H1 (cell line): ENCODE data around the gene HIPK2. TPM values are rescaled to one million over a fixed set of nuclear protein-coding genes. Genes with fewer than 3 reads are reported as not detected.

Source experiments
- CTCF ChIA-PET: fragments of 300-600 bp; sonication (Branson Sonifier 250); formaldehyde crosslinking; loops from one replicate; lab custom pipeline; 2021; ENCODE audit not compliant: partially characterized antibody; lab: Charles Lee
- POLR2A ChIA-PET: fragments of 300-600 bp; sonication (Branson Sonifier 250); formaldehyde crosslinking; loops from one replicate; lab custom pipeline; 2021; ENCODE audit warnings: inconsistent platforms; ENCODE audit not compliant: partially characterized antibody; lab: Charles Lee
- DNase-seq, 2 experiments: peaks; one replicate each; pipeline versions ENCODE4 v3.0.0 to v3.0.0-alpha.2; 2010 to 2022; ENCODE audit warnings: low spot score in 2 of 2, low read depth in 1 of 2, mixed read lengths in 1 of 2
- FAIRE-seq: peaks from 2 replicates; lab custom pipeline; 2011; peaks lifted over from hg19 to GRCh38; lab: Jason Lieb, UNC
- H2AFZ ChIP-seq: 2 replicates; pipeline ENCODE4 v1.8.1; 2012; ENCODE audit warnings: low read length, inconsistent platforms
- H2AK5ac ChIP-seq: 2 replicates; pipeline ENCODE4 v1.6.1; 2013; ENCODE audit warnings: low read depth, low read length
- H2BK120ac ChIP-seq: replicated peaks from 2 replicates; pipeline ENCODE3; 2013; ENCODE audit warnings: low read depth, low read length, inconsistent platforms
- H2BK12ac ChIP-seq: 2 replicates; pipeline ENCODE4 v1.6.1; 2013; ENCODE audit warnings: low read depth, low read length
- H2BK15ac ChIP-seq: 2 replicates; pipeline ENCODE4 v1.6.1; 2013; ENCODE audit warnings: low read length
- H2BK20ac ChIP-seq: 2 replicates; pipeline ENCODE4 v1.6.1; 2013; ENCODE audit warnings: low read length
- H2BK5ac ChIP-seq: 2 replicates; pipeline ENCODE4 v1.6.1; 2013; ENCODE audit warnings: low read depth, low read length
- H3K14ac ChIP-seq: 2 replicates; pipeline ENCODE4 v1.6.1; 2013; ENCODE audit warnings: inconsistent platforms; ENCODE audit not compliant: insufficient read length
- H3K18ac ChIP-seq: 2 replicates; pipeline ENCODE4 v1.6.1; 2013; ENCODE audit warnings: low read length; ENCODE audit errors: extremely low read depth
- H3K23ac ChIP-seq: 2 replicates; pipeline ENCODE4 v1.6.1; 2013; ENCODE audit warnings: inconsistent platforms; ENCODE audit not compliant: insufficient read length
- H3K23me2 ChIP-seq: 2 replicates; pipeline ENCODE4 v1.6.1; 2013; ENCODE audit warnings: low read depth, low read length
- H3K27ac ChIP-seq: 2 replicates; pipeline ENCODE4 v1.6.1; 2011; ENCODE audit warnings: low read depth, low read length, inconsistent platforms
- H3K27me3 ChIP-seq, 4 experiments: replicated peaks in 1 of 4; 1 replicate in 1 of 4; 2 replicates in 3 of 4; pipeline versions ENCODE4 v1.6.1 to v1.8.1; 2011 to 2013; ENCODE audit warnings: low read length in 3 of 4, mild to moderate bottlenecking in 3 of 4, inconsistent platforms in 2 of 4, mixed read lengths in 2 of 4, moderate library complexity in 1 of 4; ENCODE audit not compliant: control insufficient read depth in 3 of 4, insufficient read depth in 3 of 4; ENCODE audit errors: extremely low read depth in 1 of 4
- H3K36me3 ChIP-seq, 4 experiments: 2 replicates each; pipeline versions ENCODE4 v1.6.1 to v1.8.1; 2011 to 2013; ENCODE audit warnings: mild to moderate bottlenecking in 4 of 4, low read length in 3 of 4, moderate library complexity in 2 of 4, control low read depth in 1 of 4, inconsistent platforms in 1 of 4; ENCODE audit not compliant: insufficient read depth in 4 of 4, control insufficient read depth in 2 of 4
- H3K4ac ChIP-seq: replicated peaks from 2 replicates; pipeline ENCODE3; 2013; ENCODE audit warnings: low read length, low read depth, mixed read lengths, inconsistent platforms; ENCODE audit not compliant: insufficient read length
- H3K4me1 ChIP-seq, 4 experiments: replicated peaks in 1 of 4; 1 replicate in 1 of 4; 2 replicates in 3 of 4; pipeline versions ENCODE4 v1.6.1 to v1.8.1; 2011 to 2013; ENCODE audit warnings: low read length in 3 of 4, inconsistent platforms in 2 of 4, mixed read lengths in 1 of 4; ENCODE audit not compliant: insufficient read depth in 4 of 4, control insufficient read depth in 3 of 4
- H3K4me2 ChIP-seq, 2 experiments: 2 replicates each; pipeline versions ENCODE4 v1.6.1 to v1.8.1; 2011 to 2013; ENCODE audit warnings: low read depth in 2 of 2, low read length in 2 of 2, control low read depth in 1 of 2, inconsistent platforms in 1 of 2, mild to moderate bottlenecking in 1 of 2; ENCODE audit not compliant: insufficient read depth in 1 of 2
- H3K4me3 ChIP-seq, 4 experiments: fragments of 200-600, 300-600 bp in 1 of 4; sonication (generic), shearing (Covaris generic), sonication (Bioruptor Twin) in 1 of 4; 2 replicates each; pipeline versions ENCODE4 v1.5.1 to v1.8.1; 2011 to 2016; ENCODE audit warnings: low read length in 4 of 4, low read depth in 3 of 4, control low read depth in 2 of 4, inconsistent platforms in 2 of 4, mild to moderate bottlenecking in 2 of 4, mixed read lengths in 1 of 4, moderate library complexity in 1 of 4; ENCODE audit not compliant: insufficient read depth in 2 of 4; ENCODE audit errors: extremely low read depth in 1 of 4
- H3K56ac ChIP-seq: replicated peaks from 2 replicates; pipeline ENCODE3; 2013; ENCODE audit warnings: low read depth, mild to moderate bottlenecking, mixed read lengths, low read length, inconsistent platforms; ENCODE audit not compliant: insufficient read length
- H3K79me1 ChIP-seq: 2 replicates; pipeline ENCODE4 v1.6.1; 2013; ENCODE audit warnings: low read depth, low read length, control low read depth
- H3K79me2 ChIP-seq, 2 experiments: 2 replicates each; pipeline versions ENCODE4 v1.6.1 to v1.8.1; 2012 to 2013; ENCODE audit warnings: low read length in 2 of 2, mild to moderate bottlenecking in 2 of 2, inconsistent platforms in 1 of 2; ENCODE audit not compliant: insufficient read depth in 2 of 2, control insufficient read depth in 1 of 2
- H3K9ac ChIP-seq, 4 experiments: replicated peaks in 1 of 4; 1 replicate in 1 of 4; 2 replicates in 3 of 4; pipeline versions ENCODE4 v1.6.1 to v1.8.1; 2011 to 2013; ENCODE audit warnings: low read depth in 3 of 4, low read length in 3 of 4, control low read depth in 2 of 4, mild to moderate bottlenecking in 2 of 4, moderate library complexity in 2 of 4, inconsistent platforms in 1 of 4; ENCODE audit errors: extremely low read depth in 1 of 4
- H3K9me3 ChIP-seq, 2 experiments: 2 replicates each; pipeline versions ENCODE4 v1.6.1 to v1.8.1; 2012 to 2013; ENCODE audit warnings: mild to moderate bottlenecking in 2 of 2, moderate library complexity in 2 of 2, control low read depth in 1 of 2, inconsistent platforms in 1 of 2, low read depth in 1 of 2, low read length in 1 of 2, mixed read lengths in 1 of 2; ENCODE audit not compliant: insufficient read depth in 2 of 2
- H4K20me1 ChIP-seq, 2 experiments: replicated peaks in 1 of 2; 2 replicates each; pipeline versions ENCODE3 to v1.8.1; 2011 to 2013; ENCODE audit warnings: inconsistent platforms in 2 of 2, low read length in 2 of 2, mild to moderate bottlenecking in 1 of 2; ENCODE audit not compliant: insufficient read depth in 2 of 2, control insufficient read depth in 1 of 2
- H4K5ac ChIP-seq: 2 replicates; pipeline ENCODE4 v1.6.1; 2013; ENCODE audit warnings: low read length, low read depth, mixed read lengths, inconsistent platforms; ENCODE audit not compliant: insufficient read length
- H4K8ac ChIP-seq: 2 replicates; pipeline ENCODE4 v1.8.0; 2013; ENCODE audit warnings: mild to moderate bottlenecking, moderate library complexity, low read length, inconsistent platforms; ENCODE audit not compliant: insufficient read depth; ENCODE audit errors: extremely low read depth
- H4K91ac ChIP-seq: replicated peaks from 2 replicates; pipeline ENCODE3; 2013; ENCODE audit warnings: low read length, mixed read lengths, inconsistent platforms; ENCODE audit not compliant: insufficient read length
- ATF3 ChIP-seq: IDR thresholded peaks from 2 replicates; pipeline ENCODE4 v1.6.1; 2011; ENCODE audit warnings: low read depth, mild to moderate bottlenecking, low read length; ENCODE audit not compliant: insufficient read depth
- CEBPB ChIP-seq: IDR thresholded peaks from 2 replicates; pipeline ENCODE4 v1.6.1; 2012; ENCODE audit warnings: low read depth, low read length
- CHD2 ChIP-seq: IDR thresholded peaks from 2 replicates; pipeline ENCODE4 v1.6.1; 2012; ENCODE audit warnings: low read length, improper control_type of control experiment
- CREB1 ChIP-seq: IDR thresholded peaks from 2 replicates; pipeline ENCODE4 v1.6.1; 2012; ENCODE audit warnings: inconsistent platforms
- JUN ChIP-seq: IDR thresholded peaks from 2 replicates; pipeline ENCODE4 v1.6.1; 2011; ENCODE audit warnings: low read depth, mild to moderate bottlenecking, improper control_type of control experiment, low read length
- JUND ChIP-seq: IDR thresholded peaks from 2 replicates; pipeline ENCODE4 v1.6.1; 2011; ENCODE audit warnings: mild to moderate bottlenecking, improper control_type of control experiment, low read length
- PHF8 ChIP-seq: fragments of 200-600 bp; sonication (generic); conservative IDR thresholded peaks from 2 replicates; pipeline ENCODE4 v1.7.1; 2012; ENCODE audit warnings: low read depth, mild to moderate bottlenecking, inconsistent platforms, low read length, moderate library complexity
- RFX5 ChIP-seq: IDR thresholded peaks from 2 replicates; pipeline ENCODE4 v1.6.1; 2011; ENCODE audit warnings: low read depth, low read length, improper control_type of control experiment, borderline replicate concordance
- SAP30 ChIP-seq: fragments of 300-600 bp; sonication (generic); IDR thresholded peaks from 2 replicates; pipeline ENCODE4 v1.7.1; 2012; ENCODE audit warnings: low read length, moderate library complexity, mild to moderate bottlenecking, inconsistent platforms; ENCODE audit not compliant: insufficient read depth, insufficient replicate concordance
- SP1 ChIP-seq: IDR thresholded peaks from 2 replicates; pipeline ENCODE4 v1.6.1; 2011; ENCODE audit warnings: low read depth, low read length
- SUZ12 ChIP-seq: fragments of 200-600 bp; sonication (generic); IDR thresholded peaks from 2 replicates; pipeline ENCODE4 v1.6.1; 2012; ENCODE audit warnings: mild to moderate bottlenecking, inconsistent platforms, low read length, moderate library complexity, mixed read lengths
- TAF1 ChIP-seq: IDR thresholded peaks from 2 replicates; pipeline ENCODE4 v1.6.1; 2011; ENCODE audit warnings: mild to moderate bottlenecking, low read depth, low read length
- USF2 ChIP-seq: IDR thresholded peaks from 2 replicates; pipeline ENCODE4 v1.6.1; 2011; ENCODE audit warnings: low read length, improper control_type of control experiment
- WGBS, 2 experiments: shearing (Covaris generic) in 1 of 2; methylation state at CpG; one replicate each; pipeline versions ENCODE4 v1.1.6 to v1.1.7; 2013 to 2015; ENCODE audit warnings: low lambda C conversion rate in 2 of 2, mixed read lengths in 2 of 2, inconsistent platforms in 1 of 2, low coverage in 1 of 2, missing lambda C conversion rate in 1 of 2; ENCODE audit not compliant: insufficient replicate concordance in 2 of 2, insufficient coverage in 1 of 2, insufficient read length in 1 of 2; ENCODE audit errors: extremely low coverage in 1 of 2, missing lambda C conversion rate in 1 of 2; 5-methylcytosine and 5-hydroxymethylcytosine counted together
- polyA plus RNA-seq, 7 experiments: library from polyadenylated mRNA; depleted of rRNA in 3 of 7; stranded (reverse) in 5 of 7; unstranded in 2 of 7; fragments of >200 nt in 5 of 7; fragments of 200-250 nt in 2 of 7; gene quantifications; 1 replicate in 5 of 7; 2 replicates in 1 of 7; 4 replicates in 1 of 7; pipeline versions ENCODE4 v1.2.1 to v1.2.3, GENCODE V29; 2011 to 2013; ENCODE audit warnings: missing spikeins in 2 of 7, mixed read lengths in 2 of 7
- total RNA-seq: library from RNA; stranded (reverse); fragmentation: NEBNext Ultra II Directional; extraction: Animal tissue kit (Norgen Biotek cat#: 25700); gene quantifications from 2 replicates; pipeline ENCODE4 v1.2.1, GENCODE V29; 2021

HIPK2 gene
- total and polyA plus RNA-seq, 2 of the 8 experiments (the other 6 are each of a cell fraction or from before 2014, with no cell fraction given), result 8.3 to 24.3 TPM

- no peak overlapping the region for H3K27ac ChIP-seq
- H2BK120ac ChIP-seq, result no peak overlapping the region
- H3K4ac ChIP-seq, result no peak overlapping the region
- ChIA-PET CTCF (interaction anchor here (1.5 kb wide), 1 partner anchor 178 kb away, joined by 3 read pairs; no protein-coding TSS in a partner anchor), POLR2A (interaction anchor here (0.9 to 1.1 kb wide), 2 partner anchors 9 to 11 kb away, joined by 3 read pairs; no protein-coding TSS in a partner anchor)
- WGBS, 2 experiments, result 73% methylated on average over 3 of the region's 4 CpGs; no CpG with 5 or more reads in 1 of the 2 experiments
- H4K20me1 ChIP-seq, result no peaks in the 10 kb centered on the region
- no peak overlapping the region for H2AFZ ChIP-seq
- no peaks in the 10 kb centered on the region for H3K36me3 ChIP-seq
- H3K23me2 ChIP-seq, result no peaks in the 10 kb centered on the region
- no peak overlapping the region for H3K23ac ChIP-seq
- H2AK5ac ChIP-seq, result no peak overlapping the region
- no peak overlapping the region for H3K4me3 ChIP-seq
- no peaks in the 10 kb centered on the region for H3K79me1 ChIP-seq
- no peak overlapping the region for H2BK15ac ChIP-seq
- H2BK12ac ChIP-seq, result no peak overlapping the region
- DNase-seq, result no peak
- no peak overlapping the region for H3K4me2 ChIP-seq
- H2BK5ac ChIP-seq, result no peak overlapping the region
- H4K8ac ChIP-seq, result no peak overlapping the region
- no peak for FAIRE-seq
- H3K27me3 ChIP-seq, result no peaks in the 10 kb centered on the region
- H4K5ac ChIP-seq, result no peak overlapping the region
- no peak overlapping the region for H4K91ac ChIP-seq
- H3K79me2 ChIP-seq, result no peaks in the 10 kb centered on the region
- H3K56ac ChIP-seq, result no peak overlapping the region
- no peaks in the 10 kb centered on the region for H3K4me1 ChIP-seq
- H3K14ac ChIP-seq, result no peak overlapping the region
- H2BK20ac ChIP-seq, result no peak overlapping the region
- H3K9ac ChIP-seq, result no peak overlapping the region; a peak in 2 of 7 replicates
- H3K18ac ChIP-seq, result no peak overlapping the region
- peaks cover 10 to 15% of the 10 kb centered on the region in 2 experiments for H3K9me3 ChIP-seq
- TF ChIP-seq PHF8 (no peak), USF2 (no peak), SAP30 (no peak), TAF1 (no peak), ATF3 (no peak), CEBPB (no peak), SP1 (no peak), CHD2 (no peak), CREB1 (no peak), RFX5 (no peak), JUND (no peak), JUN (no peak), SUZ12 (no peak)
Measured at GRCh38 chr7:139798892-139799291, 21.1 kb upstream of the HIPK2 start.
